ENCODE data around the gene MTERF4.

Gene MTERF4

DNA sequence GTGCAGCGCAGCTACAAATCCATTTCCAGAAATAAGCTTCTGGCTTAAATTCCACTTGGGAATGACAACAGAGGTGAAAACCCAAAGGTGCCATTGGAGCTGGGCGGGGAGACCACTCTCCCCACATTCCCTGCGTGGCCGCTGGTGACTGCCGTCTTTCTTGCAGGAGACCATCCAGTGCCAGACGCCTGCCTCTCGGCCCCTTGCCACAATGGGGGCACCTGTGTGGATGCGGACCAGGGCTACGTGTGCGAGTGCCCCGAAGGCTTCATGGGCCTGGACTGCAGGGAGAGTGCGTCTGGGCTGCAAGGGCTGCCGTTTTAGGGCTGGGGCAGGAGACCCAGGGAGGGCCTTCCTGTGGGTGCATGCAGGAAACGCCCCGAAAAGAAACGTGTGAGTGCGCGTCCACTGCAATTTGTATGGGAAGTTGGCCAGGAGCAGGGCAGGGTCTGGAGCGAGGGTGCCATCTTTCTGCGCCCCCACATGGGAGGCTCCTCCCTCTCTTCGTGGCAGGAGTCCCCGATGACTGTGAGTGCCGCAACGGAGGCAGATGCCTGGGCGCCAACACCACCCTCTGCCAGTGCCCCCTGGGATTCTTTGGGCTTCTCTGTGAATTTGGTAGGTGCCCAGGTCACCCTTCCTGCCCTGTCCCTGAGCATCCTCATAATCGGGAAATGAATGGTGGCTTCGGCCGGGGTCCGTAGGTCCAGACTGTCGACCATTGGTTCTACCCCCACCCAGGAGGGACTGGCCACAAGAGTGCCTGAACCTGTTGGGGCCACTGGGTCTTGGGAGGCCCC, 53.7 kb downstream of the MTERF4 start:
- CTCF ChIA-PET, result no interaction called here
- POLR2A ChIA-PET (ENCODE audit: low non-redundant PET), result no interaction called here
- TF ChIP-seq, protein P1, sequence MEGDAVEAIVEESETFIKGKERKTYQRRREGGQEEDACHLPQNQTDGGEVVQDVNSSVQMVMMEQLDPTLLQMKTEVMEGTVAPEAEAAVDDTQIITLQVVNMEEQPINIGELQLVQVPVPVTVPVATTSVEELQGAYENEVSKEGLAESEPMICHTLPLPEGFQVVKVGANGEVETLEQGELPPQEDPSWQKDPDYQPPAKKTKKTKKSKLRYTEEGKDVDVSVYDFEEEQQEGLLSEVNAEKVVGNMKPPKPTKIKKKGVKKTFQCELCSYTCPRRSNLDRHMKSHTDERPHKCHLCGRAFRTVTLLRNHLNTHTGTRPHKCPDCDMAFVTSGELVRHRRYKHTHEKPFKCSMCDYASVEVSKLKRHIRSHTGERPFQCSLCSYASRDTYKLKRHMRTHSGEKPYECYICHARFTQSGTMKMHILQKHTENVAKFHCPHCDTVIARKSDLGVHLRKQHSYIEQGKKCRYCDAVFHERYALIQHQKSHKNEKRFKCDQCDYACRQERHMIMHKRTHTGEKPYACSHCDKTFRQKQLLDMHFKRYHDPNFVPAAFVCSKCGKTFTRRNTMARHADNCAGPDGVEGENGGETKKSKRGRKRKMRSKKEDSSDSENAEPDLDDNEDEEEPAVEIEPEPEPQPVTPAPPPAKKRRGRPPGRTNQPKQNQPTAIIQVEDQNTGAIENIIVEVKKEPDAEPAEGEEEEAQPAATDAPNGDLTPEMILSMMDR (conservative IDR thresholded peaks at IDR 0.05; ENCODE audit: low read depth), result no peak
- DNase-seq (ENCODE audit: low spot score), result no peak
- no peak overlapping the region for H3K27ac ChIP-seq

DNA sequence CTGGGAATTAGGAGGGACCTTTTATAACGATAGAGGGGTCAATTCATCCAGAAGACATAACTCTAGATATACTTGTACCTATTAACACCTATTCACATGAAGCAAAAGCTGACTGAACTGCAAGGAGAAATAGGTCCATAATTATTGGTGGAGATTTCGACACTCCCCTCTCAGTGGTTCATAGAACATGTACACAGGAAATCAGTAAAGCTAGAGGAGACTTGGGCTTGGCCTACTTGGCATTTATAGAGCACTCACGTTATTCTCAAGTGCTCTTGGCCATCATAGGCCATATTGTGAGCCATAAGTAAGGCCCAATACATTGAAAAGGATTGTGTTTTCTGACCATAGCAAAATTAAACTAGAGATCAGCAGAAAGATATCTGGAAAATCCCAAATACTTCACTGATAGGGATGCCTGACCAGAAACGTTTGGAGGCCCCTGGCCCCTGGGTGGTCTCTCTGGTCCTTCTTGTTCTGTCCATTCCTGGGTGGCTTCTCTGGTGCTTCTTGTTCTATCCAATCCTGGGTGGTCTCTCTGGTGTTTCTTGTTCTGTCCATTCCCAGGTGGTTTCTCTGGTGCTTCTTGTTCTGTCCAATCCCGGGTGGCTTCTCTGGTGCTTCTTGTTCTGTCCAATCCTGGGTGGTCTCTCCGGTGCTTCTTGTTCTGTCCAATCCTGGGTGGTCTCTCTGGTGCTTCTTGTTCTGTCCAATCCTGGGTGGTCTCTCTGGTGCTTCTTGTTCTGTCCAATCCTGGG, 54.7 kb downstream of the MTERF4 start:
- ChIA-PET POLR2A (ENCODE audit: low non-redundant PET) (no interaction called here), CTCF (no interaction called here)
- no peak overlapping the region for H3K27ac ChIP-seq
- DNase-seq (ENCODE audit: low spot score), result no peak
- TF ChIP-seq, protein P1 (conservative IDR thresholded peaks at IDR 0.05; ENCODE audit: low read depth), result no peak

Data from RWPE1 (cell line).